ENCODE measurements around the gene MTHFR. TPM values are rescaled to one million over a fixed set of nuclear protein-coding genes. Genes with fewer than 3 reads are reported as not detected.

The MTHFR gene
- total RNA-seq, 1 donor from 2014 or later: 29.6 TPM

DNA sequence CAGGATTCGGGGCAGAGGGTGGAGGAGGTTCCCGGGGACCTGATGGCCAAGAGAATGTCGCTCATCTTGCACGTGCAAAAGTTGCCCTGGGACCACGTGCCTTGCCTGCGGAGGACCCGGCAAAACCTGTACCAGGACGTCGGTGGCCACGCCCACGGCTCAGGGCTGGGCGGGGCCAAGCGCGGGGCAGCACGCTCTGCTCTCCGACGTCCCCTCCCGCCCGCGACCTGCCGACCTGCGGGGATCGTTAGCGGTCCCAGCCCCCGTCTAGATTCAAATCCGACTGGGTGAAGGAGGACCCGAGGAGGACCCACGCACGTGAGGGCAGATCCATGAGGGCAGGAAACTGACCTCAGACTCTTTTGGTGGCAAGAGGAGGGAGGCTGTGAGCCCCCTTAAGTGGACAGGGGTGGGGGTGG, 43.8 kb downstream of the MTHFR start, which contains the start of gene C1orf167:
TSS of gene C1orf167 (plus strand) at position 206 of the 419 bp plus-strand sequence. CDS start 2,208 bp downstream, outside the sequence.
- TF ChIP-seq, protein P1, sequence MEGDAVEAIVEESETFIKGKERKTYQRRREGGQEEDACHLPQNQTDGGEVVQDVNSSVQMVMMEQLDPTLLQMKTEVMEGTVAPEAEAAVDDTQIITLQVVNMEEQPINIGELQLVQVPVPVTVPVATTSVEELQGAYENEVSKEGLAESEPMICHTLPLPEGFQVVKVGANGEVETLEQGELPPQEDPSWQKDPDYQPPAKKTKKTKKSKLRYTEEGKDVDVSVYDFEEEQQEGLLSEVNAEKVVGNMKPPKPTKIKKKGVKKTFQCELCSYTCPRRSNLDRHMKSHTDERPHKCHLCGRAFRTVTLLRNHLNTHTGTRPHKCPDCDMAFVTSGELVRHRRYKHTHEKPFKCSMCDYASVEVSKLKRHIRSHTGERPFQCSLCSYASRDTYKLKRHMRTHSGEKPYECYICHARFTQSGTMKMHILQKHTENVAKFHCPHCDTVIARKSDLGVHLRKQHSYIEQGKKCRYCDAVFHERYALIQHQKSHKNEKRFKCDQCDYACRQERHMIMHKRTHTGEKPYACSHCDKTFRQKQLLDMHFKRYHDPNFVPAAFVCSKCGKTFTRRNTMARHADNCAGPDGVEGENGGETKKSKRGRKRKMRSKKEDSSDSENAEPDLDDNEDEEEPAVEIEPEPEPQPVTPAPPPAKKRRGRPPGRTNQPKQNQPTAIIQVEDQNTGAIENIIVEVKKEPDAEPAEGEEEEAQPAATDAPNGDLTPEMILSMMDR (conservative IDR thresholded peaks at IDR 0.05): no peak
- H3K4me3 Mint-ChIP-seq: no peak within 1 kb of the TSS
- H3K36me3 Mint-ChIP-seq (ENCODE audit: low read depth): no peaks in the 10 kb centered on the region
- no peaks in the 10 kb centered on the region for H3K9me3 Mint-ChIP-seq
- H3K27ac Mint-ChIP-seq (ENCODE audit: unreplicated experiment): no peak within 1 kb of the TSS
- H3K4me1 Mint-ChIP-seq: peaks cover 18% of the 10 kb centered on the region
- peaks cover 34% of the 10 kb centered on the region for H3K27me3 Mint-ChIP-seq (ENCODE audit: low read depth)
- peak; percentile 29 for DNase-seq (ENCODE audit: low read depth, low spot score)

DNA sequence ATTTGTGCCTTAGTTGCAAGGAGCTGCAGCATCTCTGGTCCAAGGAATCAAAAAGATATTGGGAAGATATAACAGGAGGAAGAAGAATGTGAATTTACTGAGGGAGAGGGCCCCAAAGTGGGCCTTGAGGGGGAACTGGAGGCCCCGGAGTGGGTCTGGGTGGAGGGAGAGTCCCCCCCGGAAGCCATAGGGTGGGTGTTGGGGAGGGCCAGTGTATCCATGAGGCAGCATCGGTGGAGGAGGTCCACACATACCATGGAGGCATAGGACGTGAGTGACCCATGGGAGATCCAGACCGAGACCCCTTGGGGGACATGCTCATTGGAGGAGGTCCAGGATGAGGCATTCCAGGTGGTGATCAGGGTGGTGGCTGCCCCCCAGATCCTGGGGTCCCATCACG, 44.5 kb downstream of the MTHFR start:
- DNase-seq (ENCODE audit: low read depth, low spot score): no peak
- Mint-ChIP-seq H3K4me1 (peaks cover 18% of the 10 kb centered on the region), H3K27ac (ENCODE audit: unreplicated experiment) (no peak overlapping the region), H3K27me3 (ENCODE audit: low read depth) (peaks cover 37% of the 10 kb centered on the region), H3K4me3 (no peak overlapping the region), H3K36me3 (ENCODE audit: low read depth) (no peaks in the 10 kb centered on the region), H3K9me3 (no peaks in the 10 kb centered on the region)
- TF ChIP-seq, protein P1 (conservative IDR thresholded peaks at IDR 0.05): no peak

DNA sequence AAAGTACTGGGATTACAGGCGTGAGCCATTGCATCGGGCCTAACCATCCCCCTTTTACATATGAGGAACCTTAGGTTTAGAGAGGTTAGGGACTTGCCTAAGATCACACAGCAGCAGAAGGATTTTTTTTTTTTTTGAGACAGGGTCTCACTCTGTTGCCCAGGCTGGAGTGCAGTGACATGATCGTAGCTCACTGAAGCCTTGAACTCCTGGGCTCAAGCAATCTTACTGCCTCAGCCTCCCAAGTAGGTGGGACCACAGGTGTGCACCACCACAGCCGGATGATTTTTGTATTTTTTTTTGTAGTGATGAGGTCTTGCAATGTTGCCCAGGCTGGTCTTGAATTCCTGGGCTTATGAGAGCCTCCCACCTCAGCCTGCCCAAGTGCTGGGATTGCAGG, 46.0 kb downstream of the MTHFR start:
- H3K27ac Mint-ChIP-seq (ENCODE audit: unreplicated experiment): no peak overlapping the region
- H3K36me3 Mint-ChIP-seq (ENCODE audit: low read depth): no peaks in the 10 kb centered on the region
- peaks cover 18% of the 10 kb centered on the region for H3K4me1 Mint-ChIP-seq
- TF ChIP-seq, protein P1 (conservative IDR thresholded peaks at IDR 0.05): no peak
- no peaks in the 10 kb centered on the region for H3K9me3 Mint-ChIP-seq
- H3K4me3 Mint-ChIP-seq: no peak overlapping the region
- peaks cover 42% of the 10 kb centered on the region for H3K27me3 Mint-ChIP-seq (ENCODE audit: low read depth)
- DNase-seq (ENCODE audit: low read depth, low spot score): no peak

DNA sequence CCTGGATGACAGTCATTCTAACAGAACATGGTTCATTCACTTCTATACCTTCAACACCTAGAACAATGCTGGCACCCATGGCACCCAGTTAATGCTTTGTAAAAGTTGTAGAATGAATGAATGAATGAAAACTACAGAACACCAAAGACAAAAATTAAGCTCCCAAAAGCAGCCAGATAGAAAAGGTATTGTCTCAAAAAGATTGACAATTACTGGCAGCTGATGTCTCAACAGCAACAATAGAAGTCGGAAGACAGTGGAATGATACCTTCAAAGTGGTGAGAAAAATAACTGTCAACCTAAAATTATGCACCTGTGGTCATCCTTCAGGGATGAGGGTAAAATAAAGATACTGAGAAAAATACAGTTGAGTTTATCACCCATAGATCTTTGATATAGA, 48.7 kb downstream of the MTHFR start:
- Mint-ChIP-seq H3K36me3 (ENCODE audit: low read depth) (no peaks in the 10 kb centered on the region), H3K9me3 (no peaks in the 10 kb centered on the region), H3K4me1 (peaks cover 9% of the 10 kb centered on the region), H3K27me3 (ENCODE audit: low read depth) (peaks cover 27% of the 10 kb centered on the region), H3K27ac (ENCODE audit: unreplicated experiment) (no peak overlapping the region), H3K4me3 (no peak overlapping the region)
- TF ChIP-seq, protein P1 (conservative IDR thresholded peaks at IDR 0.05): no peak
- no peak for DNase-seq (ENCODE audit: low read depth, low spot score)

DNA sequence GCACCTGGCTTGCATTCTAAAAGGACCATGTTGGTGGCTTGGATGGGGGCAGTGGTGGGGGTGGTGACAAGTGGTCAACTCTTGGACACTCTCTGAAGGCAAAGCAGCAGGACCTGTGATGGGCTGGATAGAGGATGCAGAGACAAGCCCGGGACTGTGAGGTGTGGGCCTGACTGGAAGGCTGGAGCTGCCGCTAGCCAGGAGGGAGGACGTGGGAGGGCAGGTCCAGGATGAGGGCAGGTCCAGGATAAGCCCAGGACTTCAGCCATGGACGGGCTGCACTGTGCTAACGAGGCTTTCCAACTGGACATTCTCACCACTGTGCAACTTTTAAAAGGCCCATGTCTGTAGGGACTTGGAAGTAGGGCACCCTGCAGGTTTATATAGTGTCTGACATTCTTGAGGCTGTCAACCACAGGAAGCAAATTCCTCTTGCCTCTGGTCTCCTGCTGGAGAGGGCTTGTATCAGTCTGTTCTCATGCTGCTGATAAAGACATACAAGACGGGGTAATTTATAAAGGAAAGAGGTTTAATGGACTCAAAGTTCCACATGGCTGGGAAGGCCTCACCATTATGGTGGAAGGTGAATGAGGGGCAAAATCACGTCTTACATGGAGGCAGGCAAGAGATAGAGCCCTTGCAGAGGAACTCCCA, 52.1 kb downstream of the MTHFR start:
- Mint-ChIP-seq H3K4me1 (peaks cover 12% of the 10 kb centered on the region), H3K27ac (ENCODE audit: unreplicated experiment) (no peak overlapping the region)
- no peak for DNase-seq (ENCODE audit: low read depth, low spot score)

More for the DNA sequence above, 52.1 kb downstream of the MTHFR start:
- H3K4me3 Mint-ChIP-seq: no peak overlapping the region
- H3K27me3 Mint-ChIP-seq (ENCODE audit: low read depth): peaks cover 8% of the 10 kb centered on the region
- no peaks in the 10 kb centered on the region for H3K36me3 Mint-ChIP-seq (ENCODE audit: low read depth)
- TF ChIP-seq, protein P1 (conservative IDR thresholded peaks at IDR 0.05): no peak
- no peaks in the 10 kb centered on the region for H3K9me3 Mint-ChIP-seq

Data from neural crest cell (in vitro differentiated cells).